GM19328 (cell line): ENCODE measurements around the gene PRKRA.
"Not testable (repeated sequence)": the region's sequence is repeated elsewhere in the genome, so short reads cannot be mapped to it uniquely, and the experiment has no call there.

ENCODE experiments used
- ATAC-seq: cut with Tn5 transposase; IDR thresholded peaks from one replicate; pipeline ENCODE4 v1.9.1; 2021; ENCODE audit warnings: mild to moderate bottlenecking, moderate library complexity; ENCODE audit not compliant: unreplicated experiment

Gene PRKRA

DNA sequence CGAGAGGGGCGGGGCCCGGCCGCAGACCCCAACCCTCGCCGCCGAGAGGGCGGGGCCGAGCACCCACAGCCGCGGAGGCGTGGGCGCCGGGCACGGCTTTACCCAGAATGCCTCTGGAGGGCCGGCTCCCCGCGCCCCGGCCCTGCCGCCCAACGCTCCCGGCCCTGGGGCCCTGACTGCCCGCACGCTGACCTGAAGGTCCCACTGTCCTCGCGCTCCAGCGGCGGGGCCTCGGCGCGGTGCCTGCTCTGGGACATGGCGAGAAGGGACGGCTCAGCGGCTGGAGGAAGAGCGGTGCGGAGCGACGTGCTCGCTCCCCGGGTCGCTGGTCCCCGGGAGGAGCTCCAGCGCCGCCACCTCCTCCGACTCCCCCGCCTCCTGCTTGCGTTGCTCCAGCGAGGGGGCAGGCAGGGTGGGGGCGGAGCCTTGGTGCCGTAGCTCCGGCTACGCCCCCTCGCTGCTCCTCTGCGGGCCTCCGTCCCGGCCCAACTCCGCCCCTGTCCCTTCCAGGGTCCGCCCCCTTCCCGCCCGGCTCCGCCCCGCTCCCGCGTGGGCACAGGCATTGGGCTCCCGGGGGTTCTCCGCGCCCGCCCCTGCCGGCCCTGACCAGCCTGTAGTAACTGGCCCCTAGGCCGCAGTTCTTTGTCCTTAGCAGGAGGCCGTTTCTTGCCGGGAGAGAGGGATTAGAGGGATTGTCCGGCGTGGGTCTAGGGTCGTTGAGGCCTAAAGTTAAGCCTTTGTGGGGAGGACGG, at the start of gene PRKRA, which contains the start of gene PJVK:
Gene PRKRA (minus strand): TSS at position 402 of the 752 bp plus-strand sequence. CDS start 145 bp downstream, at position 257.
Gene PJVK (plus strand): TSS at position 605 of the 752 bp plus-strand sequence. CDS start 2,032 bp downstream, outside the sequence.
- ATAC-seq = peak; percentile 83

- no peak for ATAC-seq
These were observed 48.7 kb upstream of the PRKRA start for GRCh38 chr2:178499640-178500039.

GRCh38 chr2:178498137-178498536, 47.2 kb upstream of the PRKRA start:
- peak; percentile 63 for ATAC-seq

GRCh38 chr2:178496049-178496448, 45.1 kb upstream of the PRKRA start:
- no peak for ATAC-seq

- ATAC-seq = no peak
These were observed 40.6 kb upstream of the PRKRA start for GRCh38 chr2:178491612-178492011.

DNA sequence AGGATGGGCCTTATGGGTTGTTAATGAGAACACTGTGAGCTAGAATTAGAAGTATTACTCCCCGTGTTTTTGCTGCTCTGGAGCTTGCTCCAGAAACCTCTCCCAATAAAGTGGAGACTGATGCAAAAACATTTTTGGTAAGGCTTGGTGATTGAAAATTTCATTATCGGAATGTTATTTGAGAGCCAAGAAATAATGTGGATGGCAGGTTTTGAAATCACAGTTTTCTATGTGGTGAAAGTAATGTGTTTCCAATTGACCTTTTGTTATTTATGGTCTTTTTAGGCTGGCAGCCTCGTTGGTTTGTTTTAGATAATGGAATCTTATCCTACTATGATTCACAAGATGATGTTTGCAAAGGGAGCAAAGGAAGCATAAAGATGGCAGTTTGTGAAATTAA, 34.4 kb upstream of the PRKRA start:
- ATAC-seq = no peak

DNA sequence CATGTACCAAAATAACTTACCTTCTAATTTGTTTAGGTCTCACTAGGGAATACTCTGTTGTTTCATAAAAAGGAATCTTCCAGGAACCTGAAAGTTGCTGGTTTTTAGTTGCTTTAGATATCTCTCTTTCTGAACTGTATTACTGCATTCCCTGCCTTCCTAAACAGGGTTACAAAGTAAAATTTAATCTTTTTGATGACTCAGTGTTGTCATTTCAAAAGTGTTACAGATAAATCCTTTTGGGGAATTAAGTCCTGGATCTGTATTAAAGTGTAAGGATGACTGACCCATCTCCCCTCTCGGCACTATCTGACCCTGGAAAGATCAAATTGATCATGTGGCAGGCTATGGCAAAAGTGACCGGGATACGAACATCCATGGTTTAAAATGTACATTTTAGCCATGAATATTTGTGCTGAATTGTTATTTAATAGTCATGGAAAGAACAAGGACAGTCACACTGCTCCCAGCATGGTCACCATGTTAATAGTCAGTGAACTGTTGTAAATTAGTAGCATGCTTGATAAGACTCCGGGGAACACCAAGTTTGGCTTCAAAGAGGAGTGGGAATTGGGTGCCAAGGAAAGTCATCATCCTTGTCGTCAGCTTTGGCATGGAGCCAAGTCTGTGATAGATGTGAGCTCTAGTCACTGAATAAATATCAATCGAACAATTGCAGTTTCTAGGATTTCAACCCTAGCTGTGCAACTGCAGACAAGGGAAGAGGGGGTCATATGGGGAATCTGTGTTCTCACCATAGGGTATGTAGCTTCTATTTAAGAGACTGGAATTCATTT, 33.5 kb upstream of the PRKRA start:
- ATAC-seq = no peak

- ATAC-seq = no peak
These were observed 31.5 kb upstream of the PRKRA start for GRCh38 chr2:178482437-178482836.

DNA sequence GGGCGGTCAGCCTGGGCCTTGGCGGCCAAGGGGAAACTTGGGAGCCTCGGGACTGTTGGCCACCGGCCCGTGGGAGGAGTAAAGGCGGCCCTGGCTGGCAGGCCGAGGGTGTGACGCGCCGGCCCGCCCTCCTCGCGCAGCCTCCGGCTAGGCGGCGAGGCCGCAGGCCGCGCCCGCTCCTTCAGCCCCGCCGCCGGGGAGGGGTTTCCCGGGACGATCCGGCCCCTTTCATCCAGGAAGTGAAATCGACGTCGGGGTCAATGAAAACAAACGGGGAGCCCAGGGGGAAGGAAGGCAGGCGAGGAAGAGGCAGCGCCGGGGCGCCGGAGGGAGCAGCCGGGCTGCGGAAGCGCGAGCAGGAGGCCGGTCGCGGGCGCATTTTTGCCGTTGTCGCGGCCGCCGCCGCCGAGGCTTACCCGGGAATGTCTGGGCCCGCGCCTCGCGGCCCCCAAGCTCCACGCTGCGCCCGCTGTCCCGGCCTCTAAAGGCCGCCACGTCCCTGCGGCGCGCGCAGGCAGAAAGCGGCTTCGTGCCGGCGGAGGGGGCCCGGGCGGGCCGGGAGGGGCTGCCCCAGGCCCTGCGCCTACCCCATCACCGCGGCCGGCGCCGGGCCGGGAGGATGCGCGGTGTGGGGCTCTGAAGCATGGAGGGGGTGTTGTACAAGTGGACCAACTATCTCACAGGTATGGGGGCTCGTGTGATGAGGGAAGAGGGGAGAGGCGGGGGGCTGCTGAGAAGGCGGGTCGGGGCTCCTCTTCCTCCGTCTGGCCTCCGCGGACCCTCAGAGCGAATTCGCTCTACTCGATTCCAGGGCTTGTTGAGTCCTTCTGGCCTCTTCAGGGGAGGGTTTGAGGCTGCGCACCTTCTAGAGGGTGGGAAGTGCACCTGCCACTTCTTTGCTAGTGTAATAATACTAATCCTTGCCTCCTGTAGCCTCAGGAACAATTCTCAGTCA, 29.5 kb upstream of the PRKRA start, which contains the start of gene PLEKHA3:
Gene PLEKHA3 (plus strand): TSS at position 231 of the 955 bp plus-strand sequence. CDS start 413 bp downstream, at position 644.
- peak; percentile 69 for ATAC-seq

GRCh38 chr2:178479758-178480226, 28.8 kb upstream of the PRKRA start:
- no peak for ATAC-seq

DNA sequence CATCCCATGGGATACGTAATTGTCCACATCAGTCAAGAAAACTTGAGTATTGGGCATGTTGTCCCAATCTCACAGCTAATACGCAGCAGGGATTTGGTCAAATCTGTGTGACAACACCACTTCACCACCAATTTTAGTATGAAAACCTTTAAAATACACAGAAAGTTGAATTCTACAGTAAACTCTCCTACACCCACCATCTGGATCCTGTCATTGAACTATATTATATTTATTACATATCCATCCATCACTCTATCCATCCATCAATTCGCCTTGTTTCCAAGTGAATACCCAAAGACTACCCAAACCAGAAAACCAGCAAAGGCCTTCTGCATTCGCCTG, 28.3 kb upstream of the PRKRA start:
- no peak for ATAC-seq

DNA sequence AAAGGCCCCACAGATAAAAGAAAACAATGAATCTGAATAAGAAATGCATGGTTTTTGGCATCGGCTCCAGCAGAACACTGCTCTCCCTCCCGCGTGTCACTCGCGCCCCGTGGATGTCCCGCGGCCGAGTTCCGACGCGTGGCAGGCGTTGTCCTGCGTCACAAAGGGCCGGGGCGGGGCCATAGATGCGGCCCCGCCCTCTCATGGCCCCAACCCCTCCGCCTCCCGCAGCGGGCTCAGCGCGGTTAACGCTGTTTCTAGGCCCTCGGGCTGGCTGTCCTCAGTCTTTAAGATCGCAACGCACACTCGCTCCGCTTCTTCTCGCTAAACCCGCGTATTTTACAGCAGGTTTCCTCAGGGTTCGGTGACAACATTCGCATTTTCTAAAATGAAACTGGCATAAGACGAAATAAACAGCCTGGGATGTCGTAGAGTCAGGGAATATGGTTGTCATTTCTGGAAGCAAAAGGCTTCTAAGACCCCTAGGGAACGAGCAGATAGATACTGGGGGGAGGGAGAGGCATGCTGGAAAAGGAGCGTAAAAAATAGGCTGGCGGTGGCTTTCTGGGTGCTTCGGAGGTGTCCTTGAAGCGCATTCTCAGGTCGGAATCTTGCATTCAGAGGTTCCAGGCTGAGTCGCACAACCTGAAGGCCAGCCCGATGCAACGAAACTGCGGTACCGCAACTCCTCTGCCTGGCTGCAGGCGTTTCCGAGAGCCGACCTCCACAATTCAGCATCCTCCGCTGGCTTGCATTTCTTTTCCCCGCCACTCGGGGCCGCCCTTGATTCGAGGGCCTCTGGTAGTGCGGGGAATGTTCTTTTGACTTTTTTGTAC, 27.7 kb upstream of the PRKRA start, which contains the start of gene FKBP7:
Gene FKBP7 (minus strand): TSS at position 162 of the 836 bp plus-strand sequence. CDS start 101 bp downstream, at position 61.
- peak; percentile 45 for ATAC-seq

DNA sequence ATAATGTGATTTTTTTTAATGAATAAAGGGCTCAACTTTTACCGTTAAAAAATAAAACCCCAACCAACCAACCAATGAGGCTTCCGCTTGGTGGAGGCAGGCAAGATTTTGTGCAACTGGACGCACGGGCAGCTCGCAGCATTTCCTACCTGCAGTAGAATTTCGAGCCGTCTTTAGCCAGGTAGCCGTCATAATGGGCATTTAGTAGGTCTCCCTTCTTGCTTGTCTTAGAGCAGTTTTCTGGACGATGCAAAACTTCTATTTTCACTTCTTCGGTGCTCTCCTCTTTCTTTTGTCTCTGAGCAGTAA, 27.1 kb upstream of the PRKRA start:
- no peak for ATAC-seq

DNA sequence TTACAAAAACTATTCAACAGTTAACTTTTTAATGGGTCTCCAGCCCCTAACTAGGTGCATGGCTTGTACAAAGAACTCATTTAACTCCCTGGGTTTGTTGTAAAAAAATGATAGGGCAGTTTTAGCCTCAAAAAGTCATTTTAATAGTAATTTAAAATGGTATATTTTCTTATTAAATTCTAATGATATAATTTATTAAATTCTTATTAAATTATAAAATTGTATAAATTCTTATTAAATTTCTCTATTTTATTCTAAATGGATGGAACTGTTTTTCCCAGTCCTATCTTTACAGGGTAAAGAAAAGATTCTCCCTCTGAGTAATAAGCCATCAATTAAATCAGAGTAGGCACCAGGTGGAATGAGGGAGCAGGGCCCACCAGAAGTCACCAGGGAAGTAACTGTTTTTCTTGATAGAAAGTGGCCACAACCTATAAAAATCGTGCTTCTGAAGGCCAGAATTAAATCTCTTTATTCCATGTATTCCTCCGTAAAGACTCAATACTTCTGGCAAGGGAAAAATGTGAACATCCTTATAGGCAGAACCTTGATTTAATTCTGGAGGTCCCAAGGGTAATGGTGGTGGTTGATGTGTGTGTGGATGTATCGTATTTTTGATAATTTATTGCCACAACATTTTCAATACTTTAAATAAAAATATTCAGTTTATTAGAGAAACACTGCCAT, 26.6 kb upstream of the PRKRA start:
- ATAC-seq = no peak

DNA sequence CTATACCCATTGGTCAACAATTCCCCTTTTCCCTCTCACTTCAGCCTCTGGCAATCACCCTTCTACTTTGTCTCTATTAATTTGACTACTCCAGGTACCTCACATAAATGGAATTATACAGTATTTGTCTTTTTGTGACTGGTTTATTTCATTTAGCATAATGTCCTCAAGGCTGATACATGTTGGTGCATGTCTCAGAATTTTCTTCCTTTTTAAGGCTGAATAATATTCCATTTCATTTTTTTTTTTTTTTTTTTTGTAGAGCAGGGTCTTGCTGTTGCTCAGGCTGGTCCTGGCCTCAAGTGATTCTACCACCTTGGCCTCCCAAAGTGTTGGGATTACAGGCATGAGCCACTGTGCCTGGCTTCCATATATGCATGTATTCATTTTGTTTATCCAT, 25.5 kb upstream of the PRKRA start:
- no peak for ATAC-seq

DNA sequence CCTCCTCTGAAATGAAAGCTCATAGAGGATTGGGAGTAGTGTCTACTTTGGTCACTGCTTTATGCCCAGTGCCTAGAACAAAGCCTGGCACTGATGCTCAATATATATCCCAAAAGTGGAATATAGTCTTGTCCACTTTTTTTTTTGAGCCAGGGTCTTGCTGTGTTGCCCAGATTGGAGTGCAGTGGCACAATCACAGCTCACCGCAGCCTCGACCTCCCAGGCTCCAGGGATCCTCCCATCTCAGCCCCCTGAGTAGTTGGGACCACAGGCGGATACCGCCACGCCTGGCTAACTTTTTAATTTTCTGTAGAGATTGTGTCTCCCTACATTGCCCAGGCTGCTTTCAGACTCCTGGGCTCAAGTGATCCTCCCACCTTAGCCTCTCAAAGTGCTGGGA, 23.6 kb upstream of the PRKRA start:
- no peak for ATAC-seq

- ATAC-seq = no peak
These were observed 23.0 kb upstream of the PRKRA start for GRCh38 chr2:178473931-178474330.

- no peak for ATAC-seq
These were observed 22.4 kb upstream of the PRKRA start for GRCh38 chr2:178473373-178473772.

DNA sequence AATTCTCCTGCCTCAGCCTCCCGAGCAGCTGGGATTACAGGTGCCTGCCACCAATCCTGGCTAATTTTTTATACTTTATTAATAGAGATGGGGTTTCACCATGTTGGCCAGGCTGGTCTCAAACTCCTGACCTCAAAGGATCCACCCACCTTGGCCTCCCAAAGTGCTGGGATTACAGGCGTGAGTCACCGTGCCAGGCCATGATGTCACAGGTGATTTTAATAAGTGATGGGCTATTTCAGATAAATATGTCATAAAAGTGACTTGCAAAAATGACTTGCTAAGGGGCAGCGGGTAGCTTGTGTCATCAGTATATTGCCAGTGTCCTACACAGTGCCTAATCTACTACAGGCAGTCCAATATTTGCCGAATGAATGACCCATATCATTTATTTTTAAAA, 20.3 kb upstream of the PRKRA start:
- ATAC-seq = not testable (repeated sequence)
